Activated B cell treated with CpG ODN at 0.5 μM for 24 hours (primary cell): ENCODE results near the gene ARHGAP30. TPM values are rescaled to one million over a fixed set of nuclear protein-coding genes. Genes with fewer than 3 reads are reported as not detected.

Experiments used
- ATAC-seq: fragments of 200-7000 bp; cut with Tn5 transposase; one replicate; pipeline ENCODE4 v1.10.0; 2021; ENCODE audit warnings: low read depth, mild to moderate bottlenecking, moderate library complexity
- CTCF ChIA-PET: fragments of 350-600 bp; sonication (Branson Sonifier 250); formaldehyde crosslinking; loops from one replicate; lab custom pipeline; 2021; ENCODE audit warnings: antibody characterized with exemption; lab: Charles Lee
- POLR2A ChIA-PET: fragments of 350-600 bp; sonication (Branson Sonifier 250); formaldehyde crosslinking; loops from one replicate; lab custom pipeline; 2021; ENCODE audit warnings: antibody characterized with exemption; lab: Charles Lee
- DNase-seq: peaks from one replicate; pipeline ENCODE4 v3.0.0; 2022
- H3K27ac Mint-ChIP-seq: one replicate; pipeline ENCODE4 v1.8.0; 2020; ENCODE audit warnings: mixed read lengths
- H3K27me3 Mint-ChIP-seq: one replicate; pipeline ENCODE4 v1.8.0; 2021; ENCODE audit warnings: mixed read lengths
- H3K36me3 Mint-ChIP-seq: one replicate; pipeline ENCODE4 v1.8.0; 2021; ENCODE audit warnings: low read depth, mixed read lengths
- H3K4me1 Mint-ChIP-seq: one replicate; pipeline ENCODE4 v1.8.0; 2021; ENCODE audit warnings: mixed read lengths
- H3K4me3 Mint-ChIP-seq: one replicate; pipeline ENCODE4 v1.8.0; 2020; ENCODE audit warnings: mild to moderate bottlenecking, mixed read lengths
- H3K9me3 Mint-ChIP-seq: one replicate; pipeline ENCODE4 v1.8.0; 2020; ENCODE audit warnings: mixed read lengths
- intact Hi-C: fragments of 100-400 bp; cut with micrococcal nuclease; formaldehyde crosslinking; loops from one replicate; pipeline ENCODE4 v1.15.1; 2024
- total RNA-seq: library from RNA; stranded (reverse); gene quantifications from 2 replicates; pipeline ENCODE4 v1.2.3, GENCODE V29; 2022
- TF ChIP-seq, protein P1 (sequence below): fragments of 200-600 bp; IDR thresholded peaks from one replicate; pipeline ENCODE4 v1.8.0; 2022; ENCODE audit warnings: antibody characterized with exemption, mild to moderate bottlenecking

The ARHGAP30 gene
- total RNA-seq, 1 donor from 2014 or later: 158 TPM

DNA sequence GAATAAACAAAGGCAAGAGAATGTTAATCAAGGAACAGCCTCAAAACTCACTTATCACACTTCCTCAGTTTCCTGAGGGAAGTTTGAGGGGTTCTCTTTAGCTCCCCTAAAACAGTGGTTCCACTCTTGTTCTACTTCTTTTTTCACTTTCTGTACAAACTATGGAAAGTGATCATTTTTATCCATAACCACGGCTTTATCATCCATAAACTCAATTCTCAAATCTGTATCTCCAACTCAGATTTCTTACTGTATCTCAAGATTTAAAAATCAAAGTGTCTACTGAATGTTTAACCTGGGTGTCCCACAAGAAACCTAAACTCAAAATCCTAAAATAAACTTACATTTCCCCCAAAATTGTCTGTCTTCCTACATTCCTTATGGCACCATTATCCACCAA, 44.2 kb upstream of the ARHGAP30 start:
- CTCF ChIA-PET: no interaction called here

DNA sequence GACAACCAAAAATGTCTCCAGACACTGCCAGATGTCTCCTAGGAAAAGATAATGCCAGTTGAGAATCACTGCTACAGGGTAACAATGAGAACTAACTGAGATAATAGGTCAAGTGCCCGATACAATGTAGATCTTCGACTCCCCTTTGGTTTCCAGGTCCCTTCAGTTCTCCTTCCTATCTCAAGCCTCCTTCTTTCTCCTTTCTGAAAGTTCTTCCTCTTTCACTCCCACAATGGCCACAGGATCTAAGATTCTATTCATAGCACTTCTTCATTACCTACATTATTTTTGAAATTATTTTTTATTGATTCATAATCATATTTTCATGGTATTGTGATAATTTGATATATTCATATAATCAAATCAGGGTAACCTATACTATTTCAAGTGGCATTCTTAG, 41.8 kb upstream of the ARHGAP30 start:
- no peak for DNase-seq
- Mint-ChIP-seq H3K27ac (no peak overlapping the region), H3K4me3 (no peak overlapping the region), H3K9me3 (no peaks in the 10 kb centered on the region), H3K36me3 (peaks cover 36% of the 10 kb centered on the region), H3K27me3 (no peaks in the 10 kb centered on the region), H3K4me1 (peaks cover 48% of the 10 kb centered on the region)
- TF ChIP-seq, protein P1, sequence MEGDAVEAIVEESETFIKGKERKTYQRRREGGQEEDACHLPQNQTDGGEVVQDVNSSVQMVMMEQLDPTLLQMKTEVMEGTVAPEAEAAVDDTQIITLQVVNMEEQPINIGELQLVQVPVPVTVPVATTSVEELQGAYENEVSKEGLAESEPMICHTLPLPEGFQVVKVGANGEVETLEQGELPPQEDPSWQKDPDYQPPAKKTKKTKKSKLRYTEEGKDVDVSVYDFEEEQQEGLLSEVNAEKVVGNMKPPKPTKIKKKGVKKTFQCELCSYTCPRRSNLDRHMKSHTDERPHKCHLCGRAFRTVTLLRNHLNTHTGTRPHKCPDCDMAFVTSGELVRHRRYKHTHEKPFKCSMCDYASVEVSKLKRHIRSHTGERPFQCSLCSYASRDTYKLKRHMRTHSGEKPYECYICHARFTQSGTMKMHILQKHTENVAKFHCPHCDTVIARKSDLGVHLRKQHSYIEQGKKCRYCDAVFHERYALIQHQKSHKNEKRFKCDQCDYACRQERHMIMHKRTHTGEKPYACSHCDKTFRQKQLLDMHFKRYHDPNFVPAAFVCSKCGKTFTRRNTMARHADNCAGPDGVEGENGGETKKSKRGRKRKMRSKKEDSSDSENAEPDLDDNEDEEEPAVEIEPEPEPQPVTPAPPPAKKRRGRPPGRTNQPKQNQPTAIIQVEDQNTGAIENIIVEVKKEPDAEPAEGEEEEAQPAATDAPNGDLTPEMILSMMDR: no peak
- ATAC-seq: no peak
- intact Hi-C loops: no loop called here
- POLR2A ChIA-PET: no interaction called here
- CTCF ChIA-PET: no interaction called here

More for the DNA sequence above, 44.2 kb upstream of the ARHGAP30 start:
- Mint-ChIP-seq H3K4me3 (no peak overlapping the region), H3K9me3 (no peaks in the 10 kb centered on the region), H3K27me3 (no peaks in the 10 kb centered on the region), H3K4me1 (peaks cover 70% of the 10 kb centered on the region), H3K27ac (no peak overlapping the region), H3K36me3 (peaks cover 41% of the 10 kb centered on the region)
- intact Hi-C loops: no loop called here
- POLR2A ChIA-PET: interaction anchor here (1.2 kb wide), 1 partner anchor 10 kb away, joined by 5 read pairs; no protein-coding TSS in a partner anchor
- ATAC-seq (no peak), DNase-seq (no peak)
- TF ChIP-seq, protein P1: no peak

DNA sequence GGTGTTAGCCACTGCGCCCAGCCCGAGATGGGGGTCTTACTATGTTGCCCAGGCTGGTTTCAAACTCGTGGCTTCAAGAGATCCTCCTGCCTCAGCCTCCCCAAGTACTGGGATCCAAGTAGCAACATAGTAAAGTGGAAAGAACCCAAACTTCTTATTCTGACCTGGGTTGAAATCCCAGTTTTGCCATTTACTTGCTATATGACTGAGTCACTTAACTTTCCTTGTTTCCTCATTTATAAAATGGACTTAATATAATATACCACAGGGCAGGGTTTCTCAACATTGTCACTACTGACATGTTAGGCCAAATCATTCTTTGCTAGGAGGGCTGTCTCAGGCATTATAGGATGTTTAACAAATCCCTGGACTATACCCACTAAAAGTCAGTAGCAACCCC, 41.4 kb upstream of the ARHGAP30 start:
- intact Hi-C loops: no loop called here
- ChIA-PET CTCF (no interaction called here), POLR2A (no interaction called here)
- DNase-seq: no peak
- H3K27ac Mint-ChIP-seq: no peak overlapping the region
- TF ChIP-seq, protein P1: no peak
- H3K4me3 Mint-ChIP-seq: no peak overlapping the region
- H3K36me3 Mint-ChIP-seq: peaks cover 36% of the 10 kb centered on the region
- no peaks in the 10 kb centered on the region for H3K9me3 Mint-ChIP-seq
- no peaks in the 10 kb centered on the region for H3K27me3 Mint-ChIP-seq
- peaks cover 47% of the 10 kb centered on the region for H3K4me1 Mint-ChIP-seq
- ATAC-seq: no peak

DNA sequence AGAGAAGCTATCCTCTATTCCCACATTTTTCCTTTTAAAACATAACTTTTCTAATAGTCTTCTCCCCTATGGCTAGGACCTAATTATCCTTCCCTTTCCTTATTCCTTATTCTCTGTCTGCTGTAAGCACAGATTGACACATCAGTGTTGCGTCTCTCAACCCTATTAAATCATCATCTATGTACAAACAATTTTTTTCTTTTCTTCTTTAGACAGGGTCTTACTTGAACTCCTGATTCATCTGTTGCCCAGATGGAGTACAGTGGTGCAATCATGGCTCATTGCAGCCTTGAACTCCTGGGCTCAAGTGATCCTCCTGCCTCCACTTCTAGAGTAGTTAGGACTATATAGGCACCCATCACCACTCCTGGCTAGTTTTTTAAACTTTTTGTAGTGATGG, 36.7 kb upstream of the ARHGAP30 start:
- H3K27me3 Mint-ChIP-seq: no peaks in the 10 kb centered on the region
- no peak overlapping the region for H3K27ac Mint-ChIP-seq
- H3K36me3 Mint-ChIP-seq: peaks cover 45% of the 10 kb centered on the region
- DNase-seq (no peak), ATAC-seq (no peak)
- peaks cover 12% of the 10 kb centered on the region for H3K4me1 Mint-ChIP-seq
- CTCF ChIA-PET: no interaction called here
- TF ChIP-seq, protein P1: no peak
- POLR2A ChIA-PET: interaction anchor here (0.9 kb wide), 1 partner anchor 9 kb away, joined by 4 read pairs; no protein-coding TSS in a partner anchor
- no peaks in the 10 kb centered on the region for H3K9me3 Mint-ChIP-seq
- H3K4me3 Mint-ChIP-seq: no peak overlapping the region
- intact Hi-C loops: no loop called here

DNA sequence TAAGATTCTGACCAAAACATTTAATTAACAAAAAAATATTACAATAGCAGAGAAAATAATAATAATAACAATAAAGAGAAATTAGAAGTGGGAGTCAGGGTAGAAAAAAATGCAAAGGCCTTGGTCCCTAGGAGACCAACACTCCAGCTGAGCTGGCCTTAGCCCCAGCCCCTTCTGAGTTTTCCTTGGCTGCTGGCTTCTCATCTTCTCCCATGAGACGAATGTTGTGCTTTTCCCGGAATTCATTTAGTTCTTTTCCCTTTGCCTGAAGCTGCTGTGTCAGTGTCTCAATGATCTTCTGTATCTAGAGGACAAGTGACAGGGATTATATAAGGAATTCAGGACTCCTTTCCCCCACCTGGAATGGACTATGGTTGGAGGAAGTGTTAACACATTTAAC, 30.9 kb upstream of the ARHGAP30 start:
- peaks cover 43% of the 10 kb centered on the region for H3K36me3 Mint-ChIP-seq
- no peak overlapping the region for H3K4me3 Mint-ChIP-seq
- H3K9me3 Mint-ChIP-seq: no peaks in the 10 kb centered on the region
- H3K4me1 Mint-ChIP-seq: peaks cover 33% of the 10 kb centered on the region
- TF ChIP-seq, protein P1: no peak
- ChIA-PET CTCF (interaction anchor here (7.1 kb wide), 1 partner anchor 103 kb away, joined by 79 read pairs; no protein-coding TSS in a partner anchor), POLR2A (interaction anchor here (4.1 to 6.4 kb wide), 3 partner anchors 17 to 55 kb away, joined by 29 to 79 read pairs (median 43); partner anchors contain the start of genes DEDD, NIT1, PFDN2 and USF1)
- H3K27me3 Mint-ChIP-seq: no peaks in the 10 kb centered on the region
- no peak for DNase-seq
- intact Hi-C loops: no loop called here
- H3K27ac Mint-ChIP-seq: no peak overlapping the region
- no peak for ATAC-seq
